HS-27A (cell line): ENCODE measurements around the gene RGL1.

Experiments used
- DNase-seq: peaks from one replicate; pipeline ENCODE4 v3.0.0-alpha.2; 2012; ENCODE audit warnings: low read depth, missing footprints

Gene RGL1

DNA sequence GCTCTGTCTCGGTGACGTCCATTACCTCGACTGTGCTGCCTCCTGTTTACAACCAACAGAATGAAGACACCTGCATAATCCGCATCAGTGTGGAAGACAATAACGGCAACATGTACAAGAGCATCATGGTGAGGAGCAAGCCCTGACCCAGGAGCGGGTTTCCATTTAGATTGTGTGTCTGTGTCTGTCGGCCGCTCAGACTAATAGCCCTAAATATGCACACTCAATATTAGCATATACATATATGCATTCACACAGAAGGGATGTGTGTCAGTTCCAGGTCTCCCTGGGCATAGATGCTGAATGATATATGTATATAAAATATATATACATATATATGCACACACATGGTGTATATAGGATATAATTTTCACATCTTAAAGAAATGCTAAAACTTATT lies 111.7 kb downstream of the RGL1 start:
- no peak for DNase-seq

DNA sequence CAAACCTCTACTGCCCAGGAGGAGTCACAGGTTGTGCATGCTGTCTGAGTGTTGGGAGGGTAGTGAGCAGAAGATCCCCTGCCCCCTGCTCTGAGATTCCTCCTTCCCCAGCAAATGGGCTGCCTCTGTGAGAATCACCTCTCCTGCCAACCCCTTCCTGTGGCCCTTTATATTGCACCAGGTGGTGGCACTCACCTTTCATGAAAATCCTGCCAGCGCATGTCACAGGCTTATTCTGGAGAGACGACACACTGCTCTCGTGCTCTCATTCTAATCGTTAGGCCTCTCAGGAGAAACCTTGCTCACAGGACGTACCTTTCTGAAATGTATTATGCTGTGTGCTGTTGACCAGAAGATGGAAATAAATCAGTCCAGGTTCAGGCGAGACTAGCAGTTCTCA lies 113.7 kb downstream of the RGL1 start:
- no peak for DNase-seq

DNA sequence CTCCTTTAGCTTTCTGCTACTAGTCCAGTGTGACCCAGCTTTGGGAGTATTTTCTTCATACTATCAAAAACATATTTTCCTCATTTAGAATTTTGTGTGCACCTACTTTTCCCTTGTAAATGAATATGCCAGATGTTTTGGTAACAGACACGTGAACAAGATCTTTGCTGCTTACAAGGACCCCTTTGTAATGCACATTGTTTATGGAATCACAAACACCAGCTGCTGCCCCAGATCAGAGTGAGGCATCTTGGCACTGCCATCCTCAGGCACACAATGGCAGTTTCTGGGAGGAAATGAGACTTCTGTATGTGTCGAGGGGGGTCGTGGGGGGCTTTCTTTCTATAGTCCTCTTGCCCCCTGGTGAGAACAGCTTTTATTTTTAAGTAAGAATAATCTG lies 115.7 kb downstream of the RGL1 start:
- DNase-seq = no peak

DNA sequence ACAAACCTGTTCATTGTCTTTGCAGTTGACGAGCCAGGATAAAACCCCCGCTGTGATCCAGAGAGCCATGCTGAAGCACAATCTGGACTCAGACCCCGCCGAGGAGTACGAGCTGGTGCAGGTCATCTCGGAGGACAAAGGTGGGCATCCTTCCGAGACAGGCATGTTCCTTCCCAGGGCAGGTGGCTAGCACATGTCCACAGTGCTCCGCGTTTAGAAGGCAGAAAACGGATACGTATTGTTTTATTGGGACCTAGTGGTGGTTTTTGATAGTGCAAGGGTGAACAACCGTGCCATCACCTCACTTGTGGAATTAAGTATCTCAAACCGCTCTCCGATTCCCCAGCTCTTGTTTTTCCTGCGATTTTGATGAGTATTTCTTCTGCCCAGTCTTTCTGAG lies 117.3 kb downstream of the RGL1 start:
- no peak for DNase-seq

DNA sequence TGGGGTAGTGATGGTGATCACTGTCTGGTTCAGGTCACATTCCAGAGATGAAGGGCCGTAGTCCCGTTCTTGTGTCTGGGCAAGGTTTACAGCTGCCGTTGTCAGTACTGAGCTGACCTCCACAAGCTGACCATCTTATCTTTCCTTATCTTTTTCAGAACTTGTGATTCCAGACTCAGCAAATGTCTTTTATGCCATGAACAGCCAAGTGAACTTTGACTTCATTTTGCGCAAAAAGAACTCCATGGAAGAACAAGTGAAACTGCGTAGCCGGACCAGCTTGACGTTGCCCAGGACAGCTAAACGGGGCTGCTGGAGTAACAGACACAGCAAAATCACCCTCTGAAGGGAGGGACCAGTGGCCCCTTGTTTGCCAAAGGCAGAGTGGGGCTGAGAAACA lies 121.0 kb downstream of the RGL1 start:
- no peak for DNase-seq

DNA sequence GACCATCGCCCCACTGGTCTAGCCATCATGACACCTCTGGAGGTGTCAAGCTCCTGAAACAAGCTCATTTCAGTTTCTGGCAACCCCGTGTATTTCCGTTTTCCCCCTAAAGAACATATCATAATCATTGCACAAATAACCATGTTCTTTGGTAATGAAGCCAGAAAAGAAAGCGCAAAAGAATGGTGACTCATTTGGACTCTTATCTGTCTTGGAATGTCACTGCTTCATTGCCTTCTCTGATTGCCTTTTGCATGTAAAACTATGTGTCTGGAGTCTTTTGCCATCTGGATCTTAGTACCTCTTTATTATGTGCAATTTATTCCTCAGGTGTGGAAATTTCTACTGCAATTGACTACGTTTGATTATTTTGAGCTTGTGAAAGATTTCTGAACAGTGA lies 122.1 kb downstream of the RGL1 start:
- no peak for DNase-seq

DNA sequence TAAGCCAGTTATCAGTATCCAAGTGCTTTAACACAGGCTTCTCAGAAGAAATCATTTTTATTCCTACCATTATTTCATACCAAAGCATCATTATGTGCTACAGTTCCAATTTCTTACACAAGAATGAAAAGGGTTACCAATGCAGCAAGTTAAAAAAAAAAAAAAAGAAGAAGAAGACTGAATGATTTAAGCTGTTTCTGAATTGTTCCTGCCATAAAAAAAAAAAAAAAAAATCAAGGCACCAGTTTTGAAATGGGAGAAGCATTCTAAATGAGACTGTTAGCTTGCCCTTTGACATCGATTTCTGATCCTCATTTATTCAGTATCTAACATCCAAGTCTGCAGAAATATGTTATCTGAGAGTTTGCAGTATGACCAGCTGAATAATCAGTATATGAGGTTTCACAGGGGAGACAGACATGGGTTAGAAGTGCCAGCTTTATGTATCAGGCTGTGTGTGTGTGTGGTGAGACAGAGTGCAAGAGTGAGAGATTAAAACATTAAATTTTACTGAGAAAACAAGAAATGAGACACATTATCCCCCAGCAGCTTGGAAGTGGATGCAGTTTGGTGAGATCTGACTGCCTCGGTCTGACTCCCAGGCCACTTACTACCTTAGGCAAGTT lies 126.8 kb downstream of the RGL1 start:
- DNase-seq = no peak

DNA sequence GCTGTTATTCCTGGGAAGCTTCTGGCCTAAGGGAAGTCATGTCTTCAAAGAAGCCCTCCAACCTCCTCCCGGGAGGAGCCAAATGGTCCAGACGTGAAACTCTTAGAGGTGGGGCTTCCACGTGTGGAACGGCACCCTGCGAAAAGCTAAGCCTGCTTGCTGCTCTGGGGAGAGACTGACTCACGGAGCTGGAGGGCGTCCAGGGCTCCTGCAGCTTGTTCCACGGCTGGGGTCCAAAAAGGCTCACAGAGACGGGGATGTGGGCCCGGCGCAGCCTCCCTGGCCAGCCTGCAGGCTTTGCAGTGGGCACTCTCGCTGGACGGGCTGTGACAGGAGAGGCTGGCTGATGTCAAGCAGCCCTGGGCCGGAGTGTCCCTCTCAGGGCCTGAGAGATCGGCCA lies 127.5 kb downstream of the RGL1 start:
- no peak for DNase-seq

DNA sequence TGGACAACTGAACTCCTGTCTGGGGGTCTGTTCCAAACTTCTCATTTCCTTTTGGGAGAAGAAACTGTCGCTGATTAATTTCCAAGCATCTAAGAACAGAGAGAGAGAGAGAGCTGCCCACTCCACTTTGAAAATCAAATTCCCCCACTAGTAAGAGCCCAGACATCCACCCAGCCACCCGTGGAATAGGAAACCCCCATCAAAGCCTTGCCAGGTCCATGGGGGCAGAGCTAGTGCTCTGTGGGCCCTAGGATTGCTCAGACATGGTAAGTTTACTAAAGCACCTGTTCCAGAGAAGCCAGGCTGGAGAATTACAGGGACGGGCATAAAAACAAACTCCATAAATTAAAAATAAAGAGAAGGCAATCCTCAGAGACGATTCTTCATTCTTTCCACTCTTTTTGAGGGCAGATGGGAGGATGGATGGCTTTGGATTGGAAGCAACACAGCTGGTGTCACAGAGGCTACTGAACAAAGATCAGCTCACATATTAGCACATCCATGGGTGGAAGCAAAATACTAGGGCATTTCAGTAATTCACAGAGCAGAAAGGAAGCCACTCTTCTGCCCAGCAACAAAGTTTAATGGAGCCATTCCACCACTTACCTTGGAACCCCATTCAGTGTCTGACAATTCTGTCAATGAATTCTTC lies 128.7 kb downstream of the RGL1 start:
- no peak for DNase-seq

DNA sequence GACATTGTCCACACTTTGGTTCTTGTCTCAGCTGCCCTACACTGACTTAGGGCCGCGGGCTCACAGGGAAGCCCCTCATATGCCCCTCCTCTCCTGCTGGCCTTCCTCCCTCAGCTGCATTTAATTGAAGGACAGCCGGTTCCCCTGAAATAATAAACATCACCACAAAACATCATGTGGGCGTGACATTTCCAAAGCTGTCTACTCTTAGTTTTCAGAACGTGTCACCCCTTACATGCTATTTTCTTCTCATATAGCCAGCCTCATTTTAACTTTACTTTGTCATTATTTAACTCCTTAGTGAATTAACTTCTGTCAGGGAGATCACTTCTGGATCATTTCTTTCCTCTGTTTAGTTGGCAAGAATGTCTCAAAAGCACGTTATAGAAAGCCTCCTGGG lies 129.4 kb downstream of the RGL1 start:
- DNase-seq = no peak

DNA sequence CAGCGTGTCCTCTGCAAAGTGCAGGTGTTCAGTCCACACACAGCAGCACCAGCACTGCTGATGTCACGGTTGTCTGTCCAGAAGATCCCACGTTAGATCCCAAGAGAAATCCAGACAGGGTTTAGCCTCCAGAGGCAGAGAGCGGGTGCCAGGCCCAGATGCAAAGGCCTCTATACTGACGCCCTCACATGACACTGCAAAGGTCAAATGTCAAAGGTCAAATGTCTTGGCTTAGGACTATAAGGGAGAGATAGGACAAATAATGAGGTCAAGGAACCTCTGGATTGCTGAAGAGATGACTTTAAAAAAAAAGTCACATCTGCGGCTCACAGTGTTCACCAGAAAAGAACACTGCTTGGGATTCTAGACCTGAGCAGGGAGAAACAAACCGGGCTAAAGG lies 131.1 kb downstream of the RGL1 start:
- DNase-seq = no peak

DNA sequence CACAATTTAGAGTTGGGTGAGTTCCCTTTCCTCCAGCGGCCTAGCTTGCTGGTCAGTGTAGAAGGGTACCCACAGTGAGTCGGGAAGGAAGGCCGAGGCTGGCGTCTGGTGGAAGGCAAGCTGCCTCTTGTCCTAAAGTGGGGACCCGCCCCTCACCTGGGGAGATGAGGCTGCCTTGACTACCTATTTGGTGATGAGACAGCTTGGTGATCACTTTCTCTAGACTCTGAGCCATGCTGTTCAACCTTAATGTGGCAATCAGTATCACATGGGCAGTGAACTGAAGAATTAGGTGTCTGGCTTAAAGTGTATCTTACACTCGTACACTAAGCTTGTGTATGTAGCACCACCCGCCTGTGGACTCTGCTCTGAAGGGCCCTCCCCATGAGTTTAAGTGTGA lies 131.9 kb downstream of the RGL1 start:
- DNase-seq = no peak

DNA sequence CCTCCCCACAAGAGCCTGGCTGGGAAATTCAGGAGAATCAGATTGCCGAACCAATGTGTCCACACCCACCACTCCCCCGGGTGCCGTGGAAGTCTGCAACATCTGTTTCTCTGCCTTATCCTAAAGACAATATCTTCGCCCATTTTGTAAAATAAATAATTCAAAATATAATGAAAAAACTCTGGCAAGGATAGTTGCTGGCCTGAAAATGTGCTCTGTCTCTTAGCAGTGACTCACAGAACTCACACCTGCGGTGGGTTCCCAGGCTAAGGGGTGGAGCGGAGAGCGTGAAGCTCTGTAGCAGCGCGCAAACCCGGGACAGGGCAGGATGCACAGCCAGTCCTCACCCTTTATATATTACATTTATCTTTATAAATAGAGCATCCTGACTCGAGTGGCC lies 132.7 kb downstream of the RGL1 start:
- DNase-seq = no peak

DNA sequence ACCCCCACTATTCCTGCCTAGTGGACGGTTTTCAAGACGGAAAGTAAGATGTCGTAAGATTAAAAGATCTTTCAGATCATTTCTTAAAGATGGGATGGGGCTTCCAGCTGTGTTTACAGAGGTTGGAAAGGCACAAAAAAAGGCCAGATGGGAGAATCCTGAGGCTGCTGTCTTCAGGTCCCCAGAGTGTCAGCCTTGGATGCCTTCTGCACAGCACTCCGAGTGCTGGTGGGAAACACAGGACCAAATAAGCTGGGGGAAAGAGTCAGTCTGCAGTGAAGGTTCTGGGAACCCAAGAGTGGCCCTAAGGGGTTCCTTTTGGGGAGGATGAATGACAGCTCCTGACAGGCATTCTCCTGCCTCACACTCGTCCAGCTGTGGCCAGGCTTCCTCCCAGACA lies 136.1 kb downstream of the RGL1 start:
- DNase-seq = no peak

DNA sequence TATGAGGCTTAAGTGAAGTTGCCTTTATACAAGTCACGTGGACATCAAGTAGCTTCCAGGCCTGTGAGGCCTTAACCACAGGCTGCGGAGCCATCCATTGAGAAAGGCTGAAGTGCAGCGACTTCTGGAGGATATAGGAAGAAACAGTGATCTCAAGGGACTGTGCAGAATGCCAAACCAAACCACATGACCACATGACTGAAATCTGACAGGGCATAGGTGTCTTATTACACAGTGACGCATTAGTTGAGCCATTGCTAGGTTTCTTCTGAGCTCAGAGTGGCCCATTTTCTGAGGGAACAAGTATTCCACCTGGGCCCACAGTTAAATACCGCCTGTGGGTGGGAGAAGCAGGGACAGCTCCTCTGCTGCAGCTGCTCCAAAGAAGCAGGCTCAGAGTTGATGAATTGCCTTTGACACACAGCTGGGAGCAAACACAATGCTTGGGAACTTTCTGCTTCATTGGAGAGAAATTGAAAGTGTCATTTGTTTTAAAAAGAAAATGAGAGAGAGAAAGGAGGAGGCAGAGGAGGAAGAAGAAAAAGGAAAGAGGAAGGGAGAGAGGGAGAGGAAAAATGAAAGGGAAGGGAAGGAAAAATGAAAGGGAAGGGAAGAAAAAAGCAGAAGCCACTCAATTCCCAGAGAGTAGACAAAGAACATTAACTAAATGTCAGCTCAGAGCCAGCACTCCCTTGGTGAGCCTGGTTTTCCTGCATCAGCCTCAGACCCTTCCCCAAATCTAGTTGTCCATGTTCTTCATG lies 138.2 kb downstream of the RGL1 start:
- DNase-seq = peak; percentile 95

DNA sequence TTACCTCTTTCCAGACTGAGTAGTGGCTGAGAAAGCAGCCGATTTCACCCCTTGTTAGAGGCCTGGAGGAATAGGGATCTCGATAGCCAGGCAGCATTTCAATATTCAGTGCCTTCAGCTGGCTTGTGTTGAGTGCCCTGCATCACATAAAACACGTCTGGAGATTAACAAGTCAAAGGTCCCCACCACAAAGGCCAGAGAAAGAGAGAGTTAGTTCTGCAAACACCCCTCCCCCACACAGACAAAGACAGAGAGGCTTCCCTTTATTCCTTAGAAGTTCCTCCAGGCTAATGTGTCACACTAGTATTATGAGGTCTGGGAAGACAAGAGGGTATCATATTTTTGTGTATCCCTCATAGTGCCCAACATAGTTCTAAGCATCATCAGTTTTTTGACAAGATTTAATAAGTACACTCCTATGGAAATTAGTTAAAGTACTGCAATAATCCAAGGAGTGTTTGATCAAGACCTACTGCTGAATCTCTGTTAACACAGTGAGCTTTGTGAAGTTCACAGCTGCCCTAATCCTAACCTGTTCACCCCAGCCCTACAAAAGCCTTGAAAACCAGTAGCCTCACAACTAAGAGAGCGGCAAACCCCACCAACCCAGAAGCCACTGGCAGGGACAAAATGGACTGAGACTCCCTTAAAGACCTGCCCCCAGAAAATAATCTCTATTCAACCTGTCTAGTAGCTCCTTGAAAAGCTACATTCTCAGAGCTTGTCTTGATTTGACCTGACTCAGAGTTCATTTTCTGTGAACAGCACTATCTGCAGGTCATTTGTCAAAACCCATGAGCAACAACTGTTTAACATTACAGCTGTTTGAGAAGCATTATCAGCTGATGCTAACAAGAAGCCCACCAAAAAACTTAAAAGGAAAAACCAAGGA lies 140.8 kb downstream of the RGL1 start:
- no peak for DNase-seq

DNA sequence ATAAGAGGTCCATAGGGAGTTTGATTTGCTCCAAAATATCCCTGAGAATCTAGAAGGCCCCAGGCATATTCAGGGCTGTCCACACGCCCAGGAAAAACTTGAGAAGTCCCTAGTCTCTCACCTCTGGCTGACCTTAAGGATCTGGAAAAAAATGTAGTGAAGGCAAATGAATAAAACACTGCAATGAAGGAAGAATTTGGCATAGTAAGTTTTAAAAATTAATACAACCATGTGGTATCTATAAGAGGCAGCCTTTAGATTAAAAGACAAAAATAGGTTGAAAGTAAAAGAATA lies 141.3 kb downstream of the RGL1 start:
- no peak for DNase-seq

DNA sequence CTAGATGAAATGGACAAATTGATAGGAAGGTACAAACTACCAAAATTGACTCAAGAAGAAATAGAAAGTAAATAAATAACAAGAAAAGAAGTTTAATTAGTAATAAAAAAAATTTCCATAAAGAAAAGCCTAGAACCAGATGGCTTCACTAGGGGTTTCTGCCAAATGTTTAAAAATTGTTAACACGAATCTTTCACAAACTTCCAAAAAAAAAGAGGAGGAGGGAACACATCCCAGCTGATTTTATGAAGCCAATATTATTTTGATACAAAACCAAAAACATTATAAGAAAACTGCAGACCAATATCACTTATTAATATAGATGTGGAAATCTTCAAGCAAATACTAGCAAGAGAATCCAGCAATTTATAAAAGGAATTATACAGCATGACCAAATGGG lies 143.1 kb downstream of the RGL1 start:
- DNase-seq = no peak

DNA sequence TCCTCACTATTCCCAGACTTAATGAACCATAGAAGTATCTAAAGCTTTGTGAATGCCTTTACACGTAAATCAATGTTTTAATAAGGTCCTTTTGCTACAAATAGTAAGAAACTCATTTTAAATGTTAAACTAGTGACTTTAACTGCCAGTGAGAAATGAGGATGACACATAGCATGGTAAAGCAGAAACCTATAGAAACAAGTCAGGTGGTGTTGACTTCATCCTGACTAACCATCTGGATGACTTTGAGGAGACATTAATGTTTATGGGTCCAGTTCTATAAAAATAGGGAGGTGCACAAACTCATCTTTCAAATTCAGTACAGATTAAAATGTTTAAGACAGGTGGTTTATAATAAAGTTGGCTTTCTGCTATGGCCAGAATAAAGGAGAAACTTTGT lies 147.2 kb downstream of the RGL1 start:
- no peak for DNase-seq

DNA sequence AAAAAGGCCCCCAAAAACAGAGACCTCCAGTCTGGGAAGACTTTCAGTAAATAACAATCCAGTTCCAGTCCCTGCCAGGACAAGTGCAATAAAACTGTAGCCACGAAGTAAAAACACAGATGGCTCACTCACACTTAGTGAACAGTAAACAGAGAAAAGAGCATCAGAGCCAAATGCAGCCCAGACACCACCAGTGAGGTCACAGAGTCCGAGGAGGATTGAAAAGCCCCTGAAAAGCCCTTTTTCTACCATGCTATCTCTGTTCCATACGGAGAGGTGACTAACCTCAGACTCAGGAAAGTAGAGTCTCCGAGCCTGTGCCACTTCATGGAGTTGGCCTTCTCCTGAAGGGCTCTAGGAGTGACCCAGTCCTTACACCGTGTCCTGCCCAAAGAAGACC lies 148.1 kb downstream of the RGL1 start:
- DNase-seq = no peak

DNA sequence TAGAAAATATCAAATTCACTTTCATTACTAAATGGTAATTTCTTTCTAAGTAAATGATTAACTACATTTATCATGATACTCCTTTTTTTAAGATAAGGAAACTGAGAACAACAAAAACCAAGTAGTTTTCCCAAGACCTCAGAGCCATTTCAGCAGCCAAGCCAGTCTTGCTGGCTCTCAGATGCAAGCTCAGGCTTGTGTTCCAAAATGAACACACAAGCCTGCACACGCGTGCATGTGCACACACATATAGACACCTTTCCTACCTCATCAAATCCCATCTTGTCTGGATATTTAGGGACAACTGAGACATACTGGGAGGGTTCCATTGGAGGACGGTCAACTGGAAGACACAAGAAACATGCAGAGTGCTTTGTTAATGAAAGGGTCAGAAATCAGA lies 149.6 kb downstream of the RGL1 start:
- DNase-seq = no peak

DNA sequence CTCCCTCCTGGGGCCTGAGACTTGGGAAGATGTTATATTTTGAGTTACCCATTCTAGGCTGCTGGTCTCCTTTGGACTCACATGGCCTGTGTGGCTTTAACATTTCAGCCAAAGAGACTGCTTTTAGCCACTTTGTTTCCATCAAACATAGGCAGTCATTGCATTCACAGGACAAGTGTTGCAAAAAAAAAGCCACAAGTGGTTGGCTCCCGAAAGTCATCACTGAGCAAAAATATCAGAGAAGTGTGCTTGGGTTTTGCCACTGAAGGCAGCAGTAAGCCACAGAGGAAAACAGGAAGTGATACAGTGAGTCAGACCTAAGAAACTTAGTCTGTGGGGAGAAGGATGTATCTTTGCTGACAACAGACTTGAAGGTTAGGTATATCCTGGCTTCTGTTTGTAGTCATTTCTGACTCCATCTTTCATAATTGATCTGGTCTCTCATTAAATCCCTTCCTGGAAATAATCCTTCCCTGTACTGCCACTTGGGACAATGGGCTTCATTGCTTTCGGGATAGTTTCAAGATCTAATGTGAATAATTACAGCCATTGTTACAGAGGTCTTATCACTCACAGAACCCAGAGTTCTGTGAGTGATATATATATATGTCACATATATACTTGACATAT lies 151.8 kb downstream of the RGL1 start:
- peak; percentile 48 for DNase-seq
